HPDE6-E6E7 (cell line): ENCODE results near the gene CDK6.

Experiments
- DNase-seq: peaks from one replicate; pipeline ENCODE4 v3.0.0; 2011; ENCODE audit warnings: missing footprints; ENCODE audit errors: extremely low spot score

The CDK6 gene

GRCh38 chr7:92847305-92847704, 10.9 kb upstream of the CDK6 start:
- DNase-seq, result no peak

- no peak for DNase-seq
Observed at GRCh38 chr7:92845736-92846135, 9.4 kb upstream of the CDK6 start.

GRCh38 chr7:92843781-92844180, 7.4 kb upstream of the CDK6 start:
- no peak for DNase-seq

DNA sequence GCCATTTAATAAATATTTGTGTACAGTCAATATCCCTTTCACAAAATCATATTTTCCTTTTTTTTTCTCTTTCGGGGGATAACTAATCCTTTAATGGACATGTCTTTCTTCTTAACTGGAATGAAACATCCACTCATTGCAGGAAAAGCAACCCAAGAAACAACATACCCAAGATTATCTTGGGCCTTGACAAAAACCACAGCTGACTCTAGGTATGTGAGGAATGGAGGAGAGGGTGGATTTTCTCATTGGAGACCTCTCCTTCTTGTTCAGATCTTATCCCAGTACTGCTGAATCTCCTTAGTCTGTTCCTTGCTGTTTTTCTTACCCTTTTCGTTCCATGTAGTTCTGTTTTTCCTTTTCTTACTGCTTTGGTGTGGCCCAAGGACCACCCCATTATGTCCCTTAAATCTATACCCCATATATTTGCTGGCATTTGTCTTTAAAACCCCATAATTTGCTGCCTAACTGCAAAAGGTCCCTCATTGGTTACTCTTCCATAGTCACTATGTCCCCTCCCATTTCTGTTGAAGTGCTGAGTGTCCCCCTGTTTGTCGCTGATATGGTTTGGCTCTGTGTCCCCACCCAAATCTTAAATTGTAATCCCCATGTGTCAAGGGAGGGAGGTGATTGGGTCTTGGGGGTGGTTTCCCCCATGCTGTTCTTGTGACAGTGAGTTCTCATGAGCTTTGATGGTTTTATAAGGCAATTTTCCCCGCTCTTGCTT, 6.8 kb upstream of the CDK6 start:
- DNase-seq, result no peak

GRCh38 chr7:92841192-92841591, 4.8 kb upstream of the CDK6 start:
- no peak for DNase-seq

DNA sequence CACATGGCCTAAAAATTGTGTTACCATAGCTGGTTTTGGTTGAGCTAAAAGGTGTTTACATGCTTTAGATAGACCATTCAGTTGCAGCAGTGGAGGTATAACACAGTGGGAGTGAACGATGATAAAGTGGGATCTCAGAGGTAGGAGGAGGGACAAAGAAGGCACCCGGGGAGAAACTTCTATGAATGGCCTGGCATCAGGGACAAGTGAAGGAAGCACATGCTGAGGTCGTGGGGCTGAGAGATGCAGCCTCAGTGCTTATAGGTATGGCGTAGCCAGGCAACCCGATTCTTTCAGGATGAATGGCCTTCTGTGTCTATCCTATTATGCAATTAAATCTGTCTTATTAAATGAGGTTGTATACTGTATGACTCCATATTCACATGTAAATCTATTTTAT, 3.9 kb upstream of the CDK6 start:
- no peak for DNase-seq

DNA sequence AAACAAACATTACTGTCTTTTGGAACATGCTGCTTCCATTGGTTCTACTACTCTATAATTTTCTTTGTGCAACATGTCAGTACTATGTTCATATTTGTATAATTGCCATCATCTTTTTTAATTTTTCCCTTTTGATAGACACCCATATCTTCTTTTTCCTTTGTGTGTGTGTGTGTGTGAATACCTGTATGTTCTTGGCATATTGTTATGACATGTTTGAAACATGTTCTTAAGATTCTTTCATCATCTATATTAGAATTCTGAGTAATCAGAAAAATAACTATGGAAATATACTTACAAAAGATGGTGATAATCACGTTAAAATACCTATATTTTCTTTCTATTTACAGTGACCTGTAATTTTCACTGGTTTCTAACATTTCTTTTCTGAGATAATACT, 3.5 kb upstream of the CDK6 start:
- DNase-seq, result no peak

DNA sequence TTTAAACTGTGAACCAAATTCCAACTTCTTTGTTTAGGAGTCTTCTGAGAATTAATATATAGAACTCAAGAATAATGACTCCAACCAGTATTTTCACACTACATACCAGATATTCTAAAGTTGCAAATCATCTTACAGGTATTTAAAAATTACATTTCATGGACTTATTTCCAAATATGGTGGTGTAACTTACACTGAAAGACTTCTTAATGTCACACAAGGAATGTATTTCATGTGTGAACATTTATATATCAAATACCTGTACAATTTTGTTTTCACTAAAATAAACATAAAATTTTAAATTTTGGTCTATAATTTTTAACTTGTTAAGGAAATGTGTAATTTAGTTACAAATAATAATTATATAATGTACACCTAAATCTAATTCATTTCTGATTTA, 2.6 kb upstream of the CDK6 start:
- DNase-seq, result no peak

DNA sequence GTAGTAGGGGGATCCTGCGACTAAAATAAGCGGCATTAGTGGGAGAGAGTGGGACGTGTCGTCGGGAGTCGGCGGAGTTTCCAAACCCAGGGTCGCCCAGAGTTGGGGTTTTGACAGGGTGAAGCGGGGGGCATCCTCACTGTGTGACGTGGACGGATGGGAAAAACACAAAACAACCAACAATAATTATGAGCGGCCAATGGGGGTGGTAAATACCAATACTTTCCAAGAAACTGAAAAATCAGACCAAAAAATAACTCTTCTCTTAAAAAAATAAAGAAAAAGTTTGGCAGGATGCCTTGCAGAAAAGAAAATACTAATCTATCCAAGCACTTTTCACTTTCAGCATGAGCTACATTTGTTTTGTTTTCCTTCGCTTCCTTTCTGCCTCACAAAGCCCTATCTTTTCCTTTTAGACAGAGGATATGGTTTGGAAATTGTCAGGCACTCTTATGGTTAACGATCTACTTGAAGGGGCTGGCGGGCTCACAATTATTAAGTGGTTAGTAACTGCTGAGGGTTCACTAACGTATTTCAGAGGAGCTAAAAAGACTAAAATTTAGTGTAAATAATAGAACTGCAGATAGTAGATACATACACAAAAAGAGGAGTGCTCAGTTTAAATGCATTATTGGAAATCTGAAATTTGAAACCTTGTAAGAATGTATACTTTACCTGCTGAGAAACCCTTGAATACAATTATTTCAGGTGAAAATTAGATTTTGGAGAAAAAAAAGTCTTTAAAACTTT, 802 bp upstream of the CDK6 start:
- no peak for DNase-seq

GRCh38 chr7:92835851-92836488, 403 bp downstream of the CDK6 start:
- DNase-seq, result no peak

GRCh38 chr7:92835261-92835850, 1.0 kb downstream of the CDK6 start:
- DNase-seq, result peak; percentile 37

DNA sequence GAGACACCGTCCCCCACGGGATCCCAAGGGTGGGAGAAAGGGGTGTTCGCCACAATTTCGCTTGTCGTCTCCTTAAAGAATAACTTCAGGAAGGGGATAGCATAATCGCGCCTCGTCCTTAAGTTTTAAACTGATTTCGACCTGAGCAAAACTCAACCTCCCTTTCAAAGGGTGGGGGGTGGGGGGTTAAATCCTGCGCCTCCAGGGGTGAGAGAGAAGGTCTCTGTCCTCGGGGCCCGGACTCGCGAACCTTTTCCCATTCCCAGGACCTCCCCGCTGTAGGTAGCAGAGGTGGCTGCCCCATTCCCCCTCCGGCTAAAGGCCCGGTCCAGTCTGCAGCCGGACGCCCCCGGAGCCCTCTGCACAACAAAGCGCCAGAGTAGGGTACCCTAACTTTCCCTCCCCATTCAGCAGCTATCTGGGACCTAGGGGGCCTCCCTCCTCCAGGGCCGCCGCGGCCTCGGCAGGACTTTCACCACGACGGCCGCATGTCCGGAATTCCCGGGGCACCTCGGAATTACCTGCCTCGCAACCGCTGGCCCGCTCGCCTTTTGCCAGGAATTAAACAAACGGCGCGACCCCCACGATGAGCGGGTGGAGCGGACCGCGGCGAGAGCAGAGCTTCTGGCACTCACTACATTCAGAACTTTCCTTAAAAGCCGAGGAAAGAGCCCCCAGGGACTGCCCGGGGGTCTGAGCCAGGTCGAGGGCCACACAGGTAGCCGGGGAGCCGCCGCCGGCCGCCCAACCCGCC, 1.7 kb downstream of the CDK6 start:
- no peak for DNase-seq

GRCh38 chr7:92833766-92834506, 2.4 kb downstream of the CDK6 start:
- DNase-seq, result peak; percentile 28

- DNase-seq, result peak; percentile 68
Observed at GRCh38 chr7:92833024-92833765, 3.2 kb downstream of the CDK6 start.

DNA sequence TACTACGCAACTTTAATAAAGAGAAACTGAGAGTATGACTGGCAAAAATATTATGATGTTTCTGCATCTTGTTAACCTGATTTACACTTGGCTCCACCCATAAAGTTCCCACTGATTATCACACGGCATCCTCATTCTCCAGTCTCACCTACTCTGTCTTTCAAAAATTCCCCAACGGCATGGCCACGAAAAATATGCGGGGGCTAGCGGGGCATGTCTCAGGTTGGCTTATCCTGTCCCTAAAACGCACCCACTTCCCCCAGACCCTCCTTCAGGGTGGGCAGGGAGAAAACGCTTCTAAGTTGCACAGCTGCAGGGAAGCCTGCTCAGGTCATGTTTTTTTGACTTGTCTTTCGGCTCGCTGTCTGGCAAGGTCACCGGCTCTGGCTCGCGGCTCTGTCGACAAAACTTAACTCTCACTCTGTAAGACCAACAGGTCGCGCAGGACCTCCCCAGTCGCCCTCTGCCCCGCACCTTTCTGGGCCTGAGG, 3.8 kb downstream of the CDK6 start:
- no peak for DNase-seq

- no peak for DNase-seq
Observed at GRCh38 chr7:92831716-92832533, 4.4 kb downstream of the CDK6 start.

- DNase-seq, result no peak
Observed at GRCh38 chr7:92830532-92831110, 5.8 kb downstream of the CDK6 start.

GRCh38 chr7:92830027-92830426, 6.3 kb downstream of the CDK6 start:
- no peak for DNase-seq
